Activated CD4-positive, alpha-beta T cell treated with anti-CD3 and anti-CD28 coated beads, Interleukin-2, amount 50 U/mL, for 1 hour (primary cell): ENCODE data around the gene DENND5B.
"Not testable (repeated sequence)": the region's sequence is repeated elsewhere in the genome, so short reads cannot be mapped to it uniquely, and the experiment has no call there.

Source experiments
- DNase-seq: peaks from one replicate; pipeline ENCODE4 v3.0.0-alpha.2; 2020

Gene DENND5B

GRCh38 chr12:31590642-31591379, at the start of gene DENND5B:
Gene DENND5B (minus strand): TSS chr12:31591136. CDS start chr12:31590832, 304 bp downstream.
- DNase-seq: no peak

- DNase-seq: no peak
Observed at GRCh38 chr12:31634620-31635019, 43.7 kb upstream of the DENND5B start.

GRCh38 chr12:31633464-31633863, 42.5 kb upstream of the DENND5B start:
- no peak for DNase-seq

GRCh38 chr12:31631809-31632208, 40.9 kb upstream of the DENND5B start:
- no peak for DNase-seq

GRCh38 chr12:31631023-31631724, 40.2 kb upstream of the DENND5B start:
- no peak for DNase-seq

- no peak for DNase-seq
Observed at GRCh38 chr12:31629756-31630732, 39.1 kb upstream of the DENND5B start.

- no peak for DNase-seq
Observed at GRCh38 chr12:31627456-31628054, 36.6 kb upstream of the DENND5B start.

- no peak for DNase-seq
Observed at GRCh38 chr12:31626270-31626995, 35.5 kb upstream of the DENND5B start.

GRCh38 chr12:31622038-31622437, 31.1 kb upstream of the DENND5B start:
- no peak for DNase-seq

GRCh38 chr12:31620311-31620710, 29.4 kb upstream of the DENND5B start:
- DNase-seq: no peak

GRCh38 chr12:31618228-31619025, 27.5 kb upstream of the DENND5B start:
- DNase-seq: no peak

GRCh38 chr12:31612819-31613218, 21.9 kb upstream of the DENND5B start:
- DNase-seq: no peak

GRCh38 chr12:31608299-31608698, 17.4 kb upstream of the DENND5B start:
- DNase-seq: not testable (repeated sequence)

- DNase-seq: no peak
Observed at GRCh38 chr12:31605531-31605930, 14.6 kb upstream of the DENND5B start.

GRCh38 chr12:31603546-31604009, 12.6 kb upstream of the DENND5B start:
- no peak for DNase-seq

GRCh38 chr12:31600750-31601149, 9.8 kb upstream of the DENND5B start:
- DNase-seq: no peak

- DNase-seq: no peak
Observed at GRCh38 chr12:31600252-31600651, 9.3 kb upstream of the DENND5B start.

- no peak for DNase-seq
Observed at GRCh38 chr12:31599053-31599452, 8.1 kb upstream of the DENND5B start.

GRCh38 chr12:31597066-31597465, 6.1 kb upstream of the DENND5B start:
- DNase-seq: no peak

GRCh38 chr12:31594681-31595080, 3.7 kb upstream of the DENND5B start:
- DNase-seq: no peak

- no peak for DNase-seq
Observed at GRCh38 chr12:31591380-31591901, 505 bp upstream of the DENND5B start.
